Measurements from ENCODE around the gene TTC28.

The TTC28 gene

GRCh38 chr22:28424427-28425080 lies 255.1 kb downstream of the TTC28 start:
- Histone ChIP-seq H2AK5ac (ENCODE audit: low read length) (no peak overlapping the region), H2BK120ac (ENCODE audit: low read depth, low read length) (no peak overlapping the region), H3K4me2 (ENCODE audit: low read length) (no peak overlapping the region), H3K36me3 (ENCODE audit: control insufficient read depth, insufficient read depth, low read length) (no peaks in the 10 kb centered on the region), H2BK5ac (ENCODE audit: low read length) (no peak overlapping the region), H4K8ac (ENCODE audit: low read depth, low read length) (no peak overlapping the region), H3K4ac (ENCODE audit: low read depth, low read length) (no peak overlapping the region), H2BK15ac (replicated peaks; ENCODE audit: low read depth) (no peak overlapping the region), H3K27ac (ENCODE audit: low read depth, low read length) (no peak overlapping the region), H3K9ac (ENCODE audit: low read length) (no peak overlapping the region), H3K4me3 (ENCODE audit: low read length) (no peak overlapping the region), H3K23ac (ENCODE audit: low read length) (no peak overlapping the region), H4K5ac (ENCODE audit: low read length) (no peak overlapping the region), H3K79me2 (ENCODE audit: control insufficient read depth, insufficient read depth, low read length) (no peaks in the 10 kb centered on the region), H3K27me3 (ENCODE audit: insufficient read depth, low read length, poor library complexity) (no peaks in the 10 kb centered on the region), H3K18ac (ENCODE audit: low read length) (no peak overlapping the region), H3K4me1 (ENCODE audit: control insufficient read depth, low read depth, low read length) (no peaks in the 10 kb centered on the region), H3K79me1 (ENCODE audit: low read length) (no peaks in the 10 kb centered on the region), H3K56ac (ENCODE audit: low read length) (no peak overlapping the region)
- no peak for DNase-seq
- WGBS (ENCODE audit: extremely low coverage, insufficient coverage, low lambda C conversion rate), result no CpG with 5 or more reads among the region's 2 CpGs

GRCh38 chr22:28419919-28420318 lies 259.7 kb downstream of the TTC28 start:
- Histone ChIP-seq H4K8ac (ENCODE audit: low read depth, low read length) (no peak overlapping the region), H3K23ac (ENCODE audit: low read length) (no peak overlapping the region), H2BK5ac (ENCODE audit: low read length) (no peak overlapping the region), H3K36me3 (ENCODE audit: control insufficient read depth, insufficient read depth, low read length) (no peaks in the 10 kb centered on the region), H2BK120ac (ENCODE audit: low read depth, low read length) (no peak overlapping the region), H3K27me3 (ENCODE audit: insufficient read depth, low read length, poor library complexity) (no peaks in the 10 kb centered on the region), H3K27ac (ENCODE audit: low read depth, low read length) (no peak overlapping the region), H3K9ac (ENCODE audit: low read length) (no peak overlapping the region), H3K79me1 (ENCODE audit: low read length) (no peaks in the 10 kb centered on the region), H2AK5ac (ENCODE audit: low read length) (no peak overlapping the region), H3K4ac (ENCODE audit: low read depth, low read length) (no peak overlapping the region), H4K5ac (ENCODE audit: low read length) (no peak overlapping the region), H3K4me2 (ENCODE audit: low read length) (no peak overlapping the region), H3K4me1 (ENCODE audit: control insufficient read depth, low read depth, low read length) (no peaks in the 10 kb centered on the region), H3K4me3 (ENCODE audit: low read length) (no peak overlapping the region), H3K56ac (ENCODE audit: low read length) (no peak overlapping the region), H3K18ac (ENCODE audit: low read length) (no peak overlapping the region), H3K79me2 (ENCODE audit: control insufficient read depth, insufficient read depth, low read length) (no peaks in the 10 kb centered on the region), H2BK15ac (replicated peaks; ENCODE audit: low read depth) (no peak overlapping the region)
- DNase-seq, result no peak
- WGBS (ENCODE audit: extremely low coverage, insufficient coverage, low lambda C conversion rate), result no CpG with 5 or more reads among the region's 2 CpGs

- H3K4me3 ChIP-seq (ENCODE audit: low read length), result no peak overlapping the region
- no peak overlapping the region for H2BK15ac ChIP-seq (replicated peaks; ENCODE audit: low read depth)
- H3K79me1 ChIP-seq (ENCODE audit: low read length), result no peaks in the 10 kb centered on the region
- no peak overlapping the region for H3K18ac ChIP-seq (ENCODE audit: low read length)
- no peaks in the 10 kb centered on the region for H3K27me3 ChIP-seq (ENCODE audit: insufficient read depth, low read length, poor library complexity)
- no peak overlapping the region for H3K56ac ChIP-seq (ENCODE audit: low read length)
- no peak overlapping the region for H2BK120ac ChIP-seq (ENCODE audit: low read depth, low read length)
- H3K9ac ChIP-seq (ENCODE audit: low read length), result no peak overlapping the region
- H3K27ac ChIP-seq (ENCODE audit: low read depth, low read length), result no peak overlapping the region
- no peak overlapping the region for H3K4ac ChIP-seq (ENCODE audit: low read depth, low read length)
- H3K79me2 ChIP-seq (ENCODE audit: control insufficient read depth, insufficient read depth, low read length), result no peaks in the 10 kb centered on the region
- no CpG with 5 or more reads among the region's 1 CpG for WGBS (ENCODE audit: extremely low coverage, insufficient coverage, low lambda C conversion rate)
- H3K23ac ChIP-seq (ENCODE audit: low read length), result no peak overlapping the region
- H4K5ac ChIP-seq (ENCODE audit: low read length), result no peak overlapping the region
- no peak overlapping the region for H2BK5ac ChIP-seq (ENCODE audit: low read length)
- H2AK5ac ChIP-seq (ENCODE audit: low read length), result no peak overlapping the region
- no peak overlapping the region for H3K4me2 ChIP-seq (ENCODE audit: low read length)
- no peak overlapping the region for H4K8ac ChIP-seq (ENCODE audit: low read depth, low read length)
- H3K36me3 ChIP-seq (ENCODE audit: control insufficient read depth, insufficient read depth, low read length), result no peaks in the 10 kb centered on the region
- DNase-seq, result no peak
- H3K4me1 ChIP-seq (ENCODE audit: control insufficient read depth, low read depth, low read length), result no peaks in the 10 kb centered on the region
Measured at GRCh38 chr22:28418008-28418407, 261.6 kb downstream of the TTC28 start.

GRCh38 chr22:28417431-28417830 lies 262.2 kb downstream of the TTC28 start:
- H2BK120ac ChIP-seq (ENCODE audit: low read depth, low read length), result no peak overlapping the region
- no peaks in the 10 kb centered on the region for H3K27me3 ChIP-seq (ENCODE audit: insufficient read depth, low read length, poor library complexity)
- H3K18ac ChIP-seq (ENCODE audit: low read length), result no peak overlapping the region
- H3K23ac ChIP-seq (ENCODE audit: low read length), result no peak overlapping the region
- H3K27ac ChIP-seq (ENCODE audit: low read depth, low read length), result no peak overlapping the region
- H3K79me1 ChIP-seq (ENCODE audit: low read length), result no peaks in the 10 kb centered on the region
- no peak for DNase-seq
- WGBS (ENCODE audit: extremely low coverage, insufficient coverage, low lambda C conversion rate), result no CpG with 5 or more reads among the region's 2 CpGs
- no peaks in the 10 kb centered on the region for H3K79me2 ChIP-seq (ENCODE audit: control insufficient read depth, insufficient read depth, low read length)
- H4K8ac ChIP-seq (ENCODE audit: low read depth, low read length), result no peak overlapping the region
- no peak overlapping the region for H3K9ac ChIP-seq (ENCODE audit: low read length)
- no peak overlapping the region for H2BK5ac ChIP-seq (ENCODE audit: low read length)
- H3K4me2 ChIP-seq (ENCODE audit: low read length), result no peak overlapping the region
- H4K5ac ChIP-seq (ENCODE audit: low read length), result no peak overlapping the region
- H3K4me1 ChIP-seq (ENCODE audit: control insufficient read depth, low read depth, low read length), result no peaks in the 10 kb centered on the region
- no peak overlapping the region for H2BK15ac ChIP-seq (replicated peaks; ENCODE audit: low read depth)
- H3K36me3 ChIP-seq (ENCODE audit: control insufficient read depth, insufficient read depth, low read length), result no peaks in the 10 kb centered on the region
- H3K4me3 ChIP-seq (ENCODE audit: low read length), result no peak overlapping the region
- H3K56ac ChIP-seq (ENCODE audit: low read length), result no peak overlapping the region
- H3K4ac ChIP-seq (ENCODE audit: low read depth, low read length), result no peak overlapping the region
- H2AK5ac ChIP-seq (ENCODE audit: low read length), result no peak overlapping the region

- Histone ChIP-seq H3K56ac (ENCODE audit: low read length) (no peak overlapping the region), H3K36me3 (ENCODE audit: control insufficient read depth, insufficient read depth, low read length) (no peaks in the 10 kb centered on the region), H3K4ac (ENCODE audit: low read depth, low read length) (no peak overlapping the region), H2AK5ac (ENCODE audit: low read length) (no peak overlapping the region), H3K23ac (ENCODE audit: low read length) (no peak overlapping the region), H3K9ac (ENCODE audit: low read length) (no peak overlapping the region), H2BK5ac (ENCODE audit: low read length) (no peak overlapping the region), H3K27me3 (ENCODE audit: insufficient read depth, low read length, poor library complexity) (no peaks in the 10 kb centered on the region), H3K4me2 (ENCODE audit: low read length) (no peak overlapping the region), H3K79me2 (ENCODE audit: control insufficient read depth, insufficient read depth, low read length) (no peaks in the 10 kb centered on the region), H3K79me1 (ENCODE audit: low read length) (no peaks in the 10 kb centered on the region), H3K4me1 (ENCODE audit: control insufficient read depth, low read depth, low read length) (no peaks in the 10 kb centered on the region), H4K8ac (ENCODE audit: low read depth, low read length) (no peak overlapping the region), H2BK15ac (replicated peaks; ENCODE audit: low read depth) (no peak overlapping the region), H3K4me3 (ENCODE audit: low read length) (no peak overlapping the region), H3K27ac (ENCODE audit: low read depth, low read length) (no peak overlapping the region), H3K18ac (ENCODE audit: low read length) (no peak overlapping the region), H4K5ac (ENCODE audit: low read length) (no peak overlapping the region), H2BK120ac (ENCODE audit: low read depth, low read length) (no peak overlapping the region)
- WGBS (ENCODE audit: extremely low coverage, insufficient coverage, low lambda C conversion rate), result no CpG with 5 or more reads among the region's 1 CpG
- DNase-seq, result no peak
Measured at GRCh38 chr22:28414913-28415312, 264.7 kb downstream of the TTC28 start.

Data from mesendoderm (in vitro differentiated cells).